Measurements from ENCODE around the gene PIK3CA.

The PIK3CA gene

DNA sequence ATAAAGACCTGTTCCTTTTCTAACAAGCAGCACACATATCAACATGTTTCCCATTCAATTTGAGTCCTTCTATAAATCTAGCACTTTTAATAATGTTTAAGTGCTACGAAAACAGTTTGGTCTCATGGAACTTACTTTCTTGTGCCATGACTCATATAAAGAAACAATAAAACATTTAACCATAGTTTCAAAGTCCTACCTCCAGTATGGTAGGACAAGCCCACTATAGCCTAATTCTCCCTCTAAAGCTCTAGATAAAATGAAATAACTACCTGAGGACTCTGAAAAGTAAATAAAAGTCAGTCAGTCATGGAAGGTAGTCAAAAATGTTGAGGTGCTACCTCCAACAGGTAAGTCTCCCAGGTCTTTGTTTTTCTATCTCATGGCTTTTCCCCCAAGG is 12.0 kb upstream of the PIK3CA start:
- Histone ChIP-seq H3K9ac (ENCODE audit: low read length) (no peak overlapping the region), H3K27ac (ENCODE audit: low read depth, low read length) (no peak overlapping the region), H3K4me3 (ENCODE audit: low read depth, low read length) (no peak overlapping the region), H3K9me3 (ENCODE audit: control insufficient read depth, insufficient read depth, low read depth, low read length) (peaks cover 6% of the 10 kb centered on the region; the same call in 1 of the 2 replicates), H3K27me3 (ENCODE audit: control insufficient read depth, insufficient read depth, low read length) (no peaks in the 10 kb centered on the region), H3K4me1 (ENCODE audit: control insufficient read depth, insufficient read depth, low read length) (no peaks in the 10 kb centered on the region), H3K36me3 (ENCODE audit: control insufficient read depth, insufficient read depth, low read length) (no peaks in the 10 kb centered on the region)

DNA sequence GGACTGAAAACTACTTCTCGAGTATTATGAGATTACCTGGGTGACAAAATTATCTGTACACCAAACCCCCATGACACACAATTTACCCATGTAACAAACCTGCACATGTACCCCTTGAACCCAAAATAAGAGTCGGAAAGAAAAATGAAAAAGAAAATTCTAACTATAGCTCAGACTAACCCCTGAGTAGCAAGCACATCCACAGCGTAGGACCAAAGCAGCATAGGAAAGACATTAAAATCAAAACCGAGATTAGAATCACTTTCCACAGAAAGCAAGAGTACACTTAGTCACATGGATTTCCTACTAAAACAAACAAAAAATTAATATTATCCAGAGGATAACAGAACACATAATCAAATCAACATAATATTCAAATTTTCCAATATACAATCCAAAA is 6.3 kb upstream of the PIK3CA start:
- H3K27me3 ChIP-seq (ENCODE audit: control insufficient read depth, insufficient read depth, low read length) = no peaks in the 10 kb centered on the region
- H3K36me3 ChIP-seq (ENCODE audit: control insufficient read depth, insufficient read depth, low read length) = no peaks in the 10 kb centered on the region
- no peak overlapping the region for H3K9ac ChIP-seq (ENCODE audit: low read length)
- H3K4me1 ChIP-seq (ENCODE audit: control insufficient read depth, insufficient read depth, low read length) = peaks cover 2% of the 10 kb centered on the region; the same call in 1 of the 2 replicates
- no peak overlapping the region for H3K4me3 ChIP-seq (ENCODE audit: low read depth, low read length)
- no peak overlapping the region for H3K27ac ChIP-seq (ENCODE audit: low read depth, low read length)
- 0 out of 2 replicates have a peak, but pooled peaks cover 2% of the 10 kb centered on the region for H3K9me3 ChIP-seq (ENCODE audit: control insufficient read depth, insufficient read depth, low read depth, low read length)

DNA sequence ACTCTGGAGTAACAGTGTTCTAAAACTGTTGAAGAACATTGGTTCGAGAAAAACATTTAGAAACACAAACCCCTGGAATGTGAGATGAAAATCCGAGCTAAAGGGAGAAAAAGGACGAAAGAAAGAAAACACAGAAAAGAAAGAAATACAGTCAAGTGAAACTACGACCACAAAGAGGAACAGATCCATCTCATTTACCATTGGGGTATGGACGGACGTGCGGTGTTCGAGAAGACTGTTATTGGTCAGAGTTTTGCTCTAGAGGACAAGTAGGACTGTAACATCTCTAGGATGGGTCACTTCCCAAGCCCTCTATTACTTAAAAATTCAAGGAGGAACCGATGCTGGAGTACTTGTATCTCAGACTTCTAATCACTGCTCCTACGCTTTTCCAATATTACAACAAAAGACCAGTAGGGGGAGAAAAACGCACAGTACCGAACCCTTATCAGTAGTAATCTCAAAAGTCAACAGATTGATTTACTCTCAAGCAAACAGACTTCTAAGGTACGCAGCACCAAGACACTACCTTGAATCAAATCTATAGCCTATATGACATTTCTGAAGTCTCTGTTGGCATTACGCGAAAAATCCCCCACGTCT is 1.1 kb upstream of the PIK3CA start:
- H3K9me3 ChIP-seq (ENCODE audit: control insufficient read depth, insufficient read depth, low read depth, low read length) = no peaks in the 10 kb centered on the region
- no peaks in the 10 kb centered on the region for H3K27me3 ChIP-seq (ENCODE audit: control insufficient read depth, insufficient read depth, low read length)
- no peaks in the 10 kb centered on the region for H3K36me3 ChIP-seq (ENCODE audit: control insufficient read depth, insufficient read depth, low read length)
- peak overlapping the region; percentile 81 for H3K4me3 ChIP-seq (ENCODE audit: low read depth, low read length)
- peaks cover 19% of the 10 kb centered on the region for H3K4me1 ChIP-seq (ENCODE audit: control insufficient read depth, insufficient read depth, low read length)
- no peak overlapping the region for H3K27ac ChIP-seq (ENCODE audit: low read depth, low read length)
- H3K9ac ChIP-seq (ENCODE audit: low read length) = peak overlapping the region; percentile 45

DNA sequence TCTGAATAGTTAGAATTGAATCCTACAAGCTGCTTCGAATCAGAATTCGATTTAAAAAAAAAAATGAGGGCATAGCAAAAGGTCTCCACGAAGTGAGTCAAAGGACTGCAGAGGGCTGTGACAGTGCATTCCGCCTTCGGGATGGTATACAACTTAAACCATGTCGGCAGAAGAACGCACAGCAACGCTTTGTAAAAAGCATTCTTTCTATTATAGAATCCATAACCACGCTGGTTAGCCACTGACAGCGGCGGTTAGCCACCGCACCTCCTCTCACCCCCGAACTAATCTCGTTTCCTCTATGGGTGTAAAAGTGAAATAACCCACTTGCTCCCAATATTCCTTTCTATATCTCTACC is 664 bp upstream of the PIK3CA start:
- peaks cover 19% of the 10 kb centered on the region for H3K4me1 ChIP-seq (ENCODE audit: control insufficient read depth, insufficient read depth, low read length)
- H3K4me3 ChIP-seq (ENCODE audit: low read depth, low read length) = peak overlapping the region; percentile 81
- no peaks in the 10 kb centered on the region for H3K36me3 ChIP-seq (ENCODE audit: control insufficient read depth, insufficient read depth, low read length)
- H3K9ac ChIP-seq (ENCODE audit: low read length) = peak overlapping the region; percentile 1
- H3K27ac ChIP-seq (ENCODE audit: low read depth, low read length) = no peak overlapping the region
- no peaks in the 10 kb centered on the region for H3K9me3 ChIP-seq (ENCODE audit: control insufficient read depth, insufficient read depth, low read depth, low read length)
- no peaks in the 10 kb centered on the region for H3K27me3 ChIP-seq (ENCODE audit: control insufficient read depth, insufficient read depth, low read length)

DNA sequence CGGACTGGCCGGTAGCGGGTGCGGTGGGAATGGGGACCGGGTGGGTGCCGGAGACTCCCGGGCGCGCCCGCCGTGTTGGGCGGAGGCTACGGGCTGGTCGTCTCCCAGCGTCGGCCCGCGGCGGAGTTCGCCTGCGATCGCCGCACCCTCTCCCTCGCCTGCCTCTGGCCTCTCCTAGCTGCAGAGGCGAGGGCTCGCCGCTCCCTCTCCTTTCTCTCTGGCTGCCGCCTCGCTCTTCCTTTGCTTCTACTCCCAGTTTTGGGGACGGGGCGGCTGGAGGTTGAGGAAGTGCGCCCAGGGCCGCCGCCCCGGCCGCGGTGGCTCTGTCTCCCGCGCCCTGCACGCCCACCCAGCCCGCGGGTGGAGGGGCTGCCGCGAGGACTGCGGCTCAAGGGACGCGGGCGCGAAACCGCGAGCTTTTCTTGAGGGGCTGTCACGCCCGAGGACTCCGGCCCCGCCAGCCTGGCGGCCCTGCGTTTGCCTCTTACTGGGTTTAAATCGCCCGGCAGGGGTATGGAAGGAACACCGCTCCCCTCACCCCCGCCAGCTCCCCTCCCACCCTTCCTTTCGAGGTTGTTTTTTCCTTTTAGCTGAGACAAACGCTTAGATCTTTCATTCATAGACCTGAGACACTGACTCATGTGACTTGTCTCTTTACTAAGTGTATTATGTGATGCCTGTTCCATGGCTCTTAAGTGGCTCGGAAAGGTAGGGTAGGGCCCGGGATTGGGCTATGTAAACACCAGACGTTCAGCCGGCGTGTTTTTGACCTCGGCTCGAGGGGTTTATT is 654 bp downstream of the PIK3CA start:
- Histone ChIP-seq H3K9me3 (ENCODE audit: control insufficient read depth, insufficient read depth, low read depth, low read length) (no peaks in the 10 kb centered on the region), H3K4me3 (ENCODE audit: low read depth, low read length) (peak overlapping the region; percentile 81), H3K36me3 (ENCODE audit: control insufficient read depth, insufficient read depth, low read length) (no peaks in the 10 kb centered on the region), H3K27ac (ENCODE audit: low read depth, low read length) (peak overlapping the region; percentile 89), H3K27me3 (ENCODE audit: control insufficient read depth, insufficient read depth, low read length) (no peaks in the 10 kb centered on the region), H3K4me1 (ENCODE audit: control insufficient read depth, insufficient read depth, low read length) (peaks cover 19% of the 10 kb centered on the region), H3K9ac (ENCODE audit: low read length) (peak overlapping the region; percentile 89)

DNA sequence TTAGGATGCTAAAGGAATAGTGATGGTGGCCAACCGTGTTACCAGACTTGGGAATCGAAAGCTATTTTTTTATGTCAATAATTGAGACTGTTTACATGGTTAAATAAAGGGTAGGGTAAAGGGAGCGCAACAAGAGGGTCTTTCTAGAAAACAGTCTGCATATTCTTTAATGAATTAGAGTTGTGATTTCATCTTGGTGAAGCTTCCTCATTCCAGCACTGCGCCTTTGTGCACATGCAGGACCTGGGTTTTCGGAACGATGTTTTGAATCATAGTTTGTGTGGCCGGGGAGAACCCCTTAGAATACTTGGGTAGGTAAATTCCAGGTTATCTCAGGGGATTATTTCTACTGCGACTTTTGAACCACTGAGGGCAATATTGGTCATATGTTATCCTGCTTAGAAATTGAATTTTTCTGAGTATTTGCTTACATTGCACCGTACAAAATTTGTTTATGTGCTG is 1.3 kb downstream of the PIK3CA start:
- H3K9ac ChIP-seq (ENCODE audit: low read length) = peak overlapping the region; percentile 89
- H3K4me3 ChIP-seq (ENCODE audit: low read depth, low read length) = peak overlapping the region; percentile 81
- peaks cover 5% of the 10 kb centered on the region; the same call in 1 of the 2 replicates for H3K9me3 ChIP-seq (ENCODE audit: control insufficient read depth, insufficient read depth, low read depth, low read length)
- H3K4me1 ChIP-seq (ENCODE audit: control insufficient read depth, insufficient read depth, low read length) = peaks cover 19% of the 10 kb centered on the region
- no peaks in the 10 kb centered on the region for H3K27me3 ChIP-seq (ENCODE audit: control insufficient read depth, insufficient read depth, low read length)
- H3K36me3 ChIP-seq (ENCODE audit: control insufficient read depth, insufficient read depth, low read length) = no peaks in the 10 kb centered on the region; the same call in 1 of the 2 replicates
- peak overlapping the region; percentile 11; the same call in 1 of the 2 replicates for H3K27ac ChIP-seq (ENCODE audit: low read depth, low read length)

DNA sequence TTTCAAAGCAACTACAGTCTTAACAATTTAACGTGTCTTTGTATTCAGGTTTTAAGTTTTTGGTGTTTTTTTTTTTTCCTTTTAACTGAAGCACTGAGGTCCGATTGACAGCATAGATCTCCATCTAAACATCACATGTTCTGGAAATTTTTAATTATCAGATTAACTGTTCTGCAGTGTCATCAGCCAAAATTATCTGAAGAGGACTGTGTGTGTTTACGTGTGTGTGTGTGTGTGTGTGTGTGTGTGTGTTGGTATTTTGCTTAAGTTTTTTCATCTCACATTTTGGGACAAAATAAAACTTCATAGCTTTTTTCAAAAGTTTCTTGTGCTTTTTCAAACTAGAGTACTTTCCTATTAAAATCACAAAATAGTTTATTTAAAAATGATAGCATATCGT is 1.8 kb downstream of the PIK3CA start:
- Histone ChIP-seq H3K4me1 (ENCODE audit: control insufficient read depth, insufficient read depth, low read length) (peaks cover 19% of the 10 kb centered on the region), H3K27ac (ENCODE audit: low read depth, low read length) (0 out of 2 replicates have a peak overlapping the region, but pooled peaks have one; percentile 11), H3K27me3 (ENCODE audit: control insufficient read depth, insufficient read depth, low read length) (no peaks in the 10 kb centered on the region), H3K9me3 (ENCODE audit: control insufficient read depth, insufficient read depth, low read depth, low read length) (peaks cover 5% of the 10 kb centered on the region; the same call in 1 of the 2 replicates), H3K36me3 (ENCODE audit: control insufficient read depth, insufficient read depth, low read length) (no peaks in the 10 kb centered on the region; the same call in 1 of the 2 replicates), H3K9ac (ENCODE audit: low read length) (peak overlapping the region; percentile 89), H3K4me3 (ENCODE audit: low read depth, low read length) (peak overlapping the region; percentile 81)

DNA sequence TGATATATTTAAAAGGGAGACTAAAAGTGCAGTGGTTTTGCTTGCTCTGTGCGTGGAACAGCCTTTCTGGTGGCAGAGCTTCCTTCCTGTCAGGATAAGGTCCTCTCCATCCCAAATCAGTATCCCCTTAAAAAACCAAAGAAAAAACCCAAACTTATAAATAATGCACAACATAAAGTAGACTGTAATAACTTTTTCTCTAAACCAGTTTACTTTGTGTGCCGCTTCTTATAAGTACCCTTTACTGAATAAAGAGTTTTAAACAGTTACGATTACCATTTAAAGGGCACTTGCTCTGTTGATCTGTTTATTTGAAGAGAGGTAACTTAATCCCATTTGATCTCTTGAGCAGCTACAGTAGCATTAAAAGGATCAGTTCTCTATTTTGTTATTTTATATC is 2.5 kb downstream of the PIK3CA start:
- no peak overlapping the region for H3K27ac ChIP-seq (ENCODE audit: low read depth, low read length)
- H3K27me3 ChIP-seq (ENCODE audit: control insufficient read depth, insufficient read depth, low read length) = no peaks in the 10 kb centered on the region
- H3K9ac ChIP-seq (ENCODE audit: low read length) = no peak overlapping the region
- H3K4me1 ChIP-seq (ENCODE audit: control insufficient read depth, insufficient read depth, low read length) = peaks cover 19% of the 10 kb centered on the region
- no peak overlapping the region; the same call in 1 of the 2 replicates for H3K4me3 ChIP-seq (ENCODE audit: low read depth, low read length)
- H3K9me3 ChIP-seq (ENCODE audit: control insufficient read depth, insufficient read depth, low read depth, low read length) = peaks cover 5% of the 10 kb centered on the region; the same call in 1 of the 2 replicates
- no peaks in the 10 kb centered on the region; the same call in 1 of the 2 replicates for H3K36me3 ChIP-seq (ENCODE audit: control insufficient read depth, insufficient read depth, low read length)

DNA sequence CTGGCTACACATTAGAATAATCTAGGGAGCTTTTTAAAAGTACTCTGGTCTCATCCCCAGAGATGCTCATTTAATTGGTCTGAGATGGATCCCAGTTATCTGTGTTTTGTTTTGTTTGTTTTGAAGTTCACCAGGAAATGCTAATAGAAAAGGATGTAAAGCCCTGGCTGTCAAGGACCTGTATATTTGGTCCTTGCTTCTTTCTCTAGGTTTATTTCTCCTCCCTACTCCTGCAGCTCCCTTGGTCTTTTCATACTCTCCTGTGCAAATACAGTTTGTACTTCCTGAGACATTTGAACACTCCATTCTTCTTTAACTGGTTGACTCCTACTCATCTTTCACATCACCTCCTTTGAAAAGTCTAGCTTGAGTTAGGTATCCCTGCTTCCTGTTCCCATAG is 3.3 kb downstream of the PIK3CA start:
- H3K36me3 ChIP-seq (ENCODE audit: control insufficient read depth, insufficient read depth, low read length) = no peaks in the 10 kb centered on the region; the same call in 1 of the 2 replicates
- no peak overlapping the region for H3K9ac ChIP-seq (ENCODE audit: low read length)
- peaks cover 5% of the 10 kb centered on the region; the same call in 1 of the 2 replicates for H3K9me3 ChIP-seq (ENCODE audit: control insufficient read depth, insufficient read depth, low read depth, low read length)
- peaks cover 19% of the 10 kb centered on the region for H3K4me1 ChIP-seq (ENCODE audit: control insufficient read depth, insufficient read depth, low read length)
- H3K27me3 ChIP-seq (ENCODE audit: control insufficient read depth, insufficient read depth, low read length) = no peaks in the 10 kb centered on the region
- H3K4me3 ChIP-seq (ENCODE audit: low read depth, low read length) = no peak overlapping the region
- no peak overlapping the region for H3K27ac ChIP-seq (ENCODE audit: low read depth, low read length)

DNA sequence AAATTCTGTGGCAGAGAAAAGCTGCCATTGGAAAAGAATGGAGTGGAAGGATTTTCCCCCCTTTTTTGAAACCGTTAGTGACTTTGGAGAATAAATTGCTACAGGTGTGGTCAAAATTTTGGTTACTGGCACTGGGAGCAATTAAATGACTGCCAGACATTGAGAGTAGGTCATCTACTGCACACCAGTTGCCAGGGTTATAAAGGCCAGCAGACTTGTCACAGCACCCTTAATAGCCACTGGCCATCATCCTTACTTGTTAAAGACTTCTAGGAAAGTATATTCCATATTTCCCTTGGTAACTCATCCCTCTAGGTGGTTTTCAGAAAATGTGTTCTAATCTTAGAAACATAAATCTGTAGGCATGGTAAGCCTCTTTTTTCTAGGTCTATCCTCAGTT is 8.0 kb downstream of the PIK3CA start:
- Histone ChIP-seq H3K36me3 (ENCODE audit: control insufficient read depth, insufficient read depth, low read length) (no peaks in the 10 kb centered on the region; the same call in 1 of the 2 replicates), H3K9me3 (ENCODE audit: control insufficient read depth, insufficient read depth, low read depth, low read length) (peaks cover 5% of the 10 kb centered on the region; the same call in 1 of the 2 replicates), H3K9ac (ENCODE audit: low read length) (no peak overlapping the region), H3K27ac (ENCODE audit: low read depth, low read length) (no peak overlapping the region), H3K27me3 (ENCODE audit: control insufficient read depth, insufficient read depth, low read length) (no peaks in the 10 kb centered on the region), H3K4me1 (ENCODE audit: control insufficient read depth, insufficient read depth, low read length) (peaks cover 5% of the 10 kb centered on the region; the same call in 1 of the 2 replicates), H3K4me3 (ENCODE audit: low read depth, low read length) (no peak overlapping the region)

DNA sequence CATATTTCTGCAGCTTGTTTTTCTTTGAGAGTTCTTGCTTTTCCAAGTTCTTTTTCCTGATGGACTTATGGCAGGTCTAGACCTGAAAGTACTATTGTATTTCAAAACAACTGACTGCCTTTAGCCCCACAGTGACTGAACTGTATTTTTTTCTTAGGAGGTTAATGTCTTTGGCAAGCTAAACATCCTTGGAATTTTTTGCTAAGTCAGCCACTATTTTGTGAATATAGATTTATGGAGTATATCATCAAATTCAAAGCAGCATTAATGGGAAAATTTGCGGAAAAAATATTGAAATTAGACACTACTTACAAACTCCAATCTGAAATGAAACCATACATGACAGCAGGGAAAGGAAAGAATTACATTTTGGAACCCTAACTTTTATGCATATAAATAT is 8.6 kb downstream of the PIK3CA start:
- H3K9ac ChIP-seq (ENCODE audit: low read length) = no peak overlapping the region
- no peaks in the 10 kb centered on the region; the same call in 1 of the 2 replicates for H3K36me3 ChIP-seq (ENCODE audit: control insufficient read depth, insufficient read depth, low read length)
- H3K9me3 ChIP-seq (ENCODE audit: control insufficient read depth, insufficient read depth, low read depth, low read length) = peaks cover 5% of the 10 kb centered on the region; the same call in 1 of the 2 replicates
- H3K27me3 ChIP-seq (ENCODE audit: control insufficient read depth, insufficient read depth, low read length) = no peaks in the 10 kb centered on the region
- no peak overlapping the region for H3K27ac ChIP-seq (ENCODE audit: low read depth, low read length)
- no peak overlapping the region for H3K4me3 ChIP-seq (ENCODE audit: low read depth, low read length)
- no peaks in the 10 kb centered on the region for H3K4me1 ChIP-seq (ENCODE audit: control insufficient read depth, insufficient read depth, low read length)
